ENCODE measurements around the gene ALDH1L1.

GRCh38 chr3:126085276-126085675, 95.1 kb downstream of the ALDH1L1 start:
- TF ChIP-seq GATA2 (IDR thresholded peaks at IDR 0.05; ENCODE audit: low read depth, low read length) (no peak), GATA3 (IDR thresholded peaks at IDR 0.05; ENCODE audit: low read depth, low read length) (no peak)
